HCT116 (cell line): Measurements from ENCODE around the gene RTL10.

Source experiments
- CTCF ChIP-seq, 3 experiments: fragments of 200-600 bp in 1 of 3; sonication (generic) in 1 of 3; IDR thresholded peaks in 2 of 3; conservative IDR thresholded peaks in 1 of 3; 2 replicates each; pipeline ENCODE4 v1.5.1; 2012 to 2017; ENCODE audit warnings: low read depth in 2 of 3, low read length in 2 of 3, antibody characterized with exemption in 1 of 3, borderline replicate concordance in 1 of 3, control low read depth in 1 of 3, mild to moderate bottlenecking in 1 of 3, mixed read lengths in 1 of 3, mixed run types in 1 of 3, moderate library complexity in 1 of 3; ENCODE audit not compliant: insufficient read depth in 1 of 3
- EZH2 ChIP-seq: fragments of 200-600 bp; sonication (generic); IDR thresholded peaks from 2 replicates; pipeline ENCODE4 v1.6.1; 2017; ENCODE audit warnings: antibody characterized with exemption, mixed run types
- JUND ChIP-seq: IDR thresholded peaks from 2 replicates; pipeline ENCODE4 v1.6.1; 2012
- MAX ChIP-seq: IDR thresholded peaks from 2 replicates; pipeline ENCODE4 v1.6.1; 2012
- POLR2A ChIP-seq: IDR thresholded peaks from 2 replicates; pipeline ENCODE4 v1.7.0; 2011; ENCODE audit warnings: borderline replicate concordance; ENCODE audit not compliant: insufficient read depth, insufficient read length; ENCODE audit errors: extremely low read depth
- RAD21 ChIP-seq: IDR thresholded peaks from 2 replicates; pipeline ENCODE4 v1.6.1; 2012; ENCODE audit warnings: low read depth, mild to moderate bottlenecking
- REST ChIP-seq: IDR thresholded peaks from 2 replicates; pipeline ENCODE4 v1.6.1; 2012; ENCODE audit warnings: low read depth
- SP1 ChIP-seq: IDR thresholded peaks from 2 replicates; pipeline ENCODE4 v1.6.1; 2012; ENCODE audit warnings: low read depth
- YY1 ChIP-seq: IDR thresholded peaks from 2 replicates; pipeline ENCODE4 v1.6.1; 2011; ENCODE audit warnings: low read length, low read depth, moderate library complexity, mild to moderate bottlenecking; ENCODE audit not compliant: insufficient replicate concordance; ENCODE audit errors: extremely low read depth

GRCh38 chr22:19868773-19869471, 14.2 kb upstream of the RTL10 start:
- TF ChIP-seq CTCF (IDR thresholded peaks at IDR 0.05 in 2 of 3, conservative IDR thresholded peaks at IDR 0.05 in 1 of 3; ENCODE audit: borderline replicate concordance in 1 of 3, insufficient read depth in 1 of 3, low read depth in 2 of 3, low read length in 2 of 3) (no peak), YY1 (no peak), MAX (no peak), REST (no peak), JUND (no peak), RAD21 (no peak), SP1 (no peak), EZH2 (no peak), POLR2A (no peak)
